DND-41 (cell line): ENCODE measurements around the gene PEDS1.

Experiments
- EZH2 ChIP-seq: IDR thresholded peaks from 3 replicates; pipeline ENCODE4 v1.6.1; 2012; ENCODE audit warnings: borderline replicate concordance, low read depth, mild to moderate bottlenecking, moderate library complexity, low read length, inconsistent platforms; ENCODE audit not compliant: severe bottlenecking
- TF ChIP-seq, protein P1 (sequence below): IDR thresholded peaks from 2 replicates; pipeline ENCODE4 v1.5.1; 2012; ENCODE audit warnings: borderline replicate concordance, low read length, moderate library complexity, mild to moderate bottlenecking; ENCODE audit not compliant: poor library complexity, severe bottlenecking; ENCODE audit errors: extremely low read depth

DNA sequence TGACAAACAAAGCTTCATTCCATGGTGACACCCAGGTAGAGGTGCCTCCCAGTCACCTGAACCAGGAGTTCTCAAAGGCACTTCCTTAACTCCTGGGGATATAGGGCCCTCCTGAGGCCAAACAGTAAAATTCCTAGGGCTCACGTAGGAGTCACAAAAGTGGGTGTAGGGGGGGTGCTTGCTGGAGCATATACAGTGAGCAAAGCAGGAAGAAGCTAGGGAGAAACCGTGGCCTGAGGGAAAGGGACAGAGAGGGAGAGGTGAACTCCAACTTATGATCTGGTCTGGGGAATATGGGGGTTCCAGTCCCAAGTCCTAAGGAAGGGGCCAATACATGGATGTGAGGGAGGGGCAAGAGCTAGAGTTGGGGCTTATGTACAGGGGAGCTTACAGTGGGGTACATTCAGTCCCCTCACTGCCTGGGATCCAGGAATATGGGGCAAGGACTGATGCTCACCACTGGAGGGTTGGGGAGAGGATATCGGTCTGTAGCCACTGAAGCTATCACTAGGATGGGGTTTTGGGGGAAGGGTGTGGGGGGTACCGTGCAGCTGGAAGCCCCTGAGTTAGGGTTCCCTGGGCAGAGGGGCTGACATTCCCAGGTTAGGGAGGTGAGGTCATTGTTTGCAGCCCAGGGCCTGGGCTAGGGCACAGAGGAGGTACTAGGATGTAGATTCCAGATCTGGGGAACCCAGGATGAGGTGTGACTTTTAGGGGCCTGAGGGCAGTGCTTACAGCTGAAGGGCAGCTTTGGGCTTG lies 950 bp downstream of the PEDS1 start:
- TF ChIP-seq, protein P1, sequence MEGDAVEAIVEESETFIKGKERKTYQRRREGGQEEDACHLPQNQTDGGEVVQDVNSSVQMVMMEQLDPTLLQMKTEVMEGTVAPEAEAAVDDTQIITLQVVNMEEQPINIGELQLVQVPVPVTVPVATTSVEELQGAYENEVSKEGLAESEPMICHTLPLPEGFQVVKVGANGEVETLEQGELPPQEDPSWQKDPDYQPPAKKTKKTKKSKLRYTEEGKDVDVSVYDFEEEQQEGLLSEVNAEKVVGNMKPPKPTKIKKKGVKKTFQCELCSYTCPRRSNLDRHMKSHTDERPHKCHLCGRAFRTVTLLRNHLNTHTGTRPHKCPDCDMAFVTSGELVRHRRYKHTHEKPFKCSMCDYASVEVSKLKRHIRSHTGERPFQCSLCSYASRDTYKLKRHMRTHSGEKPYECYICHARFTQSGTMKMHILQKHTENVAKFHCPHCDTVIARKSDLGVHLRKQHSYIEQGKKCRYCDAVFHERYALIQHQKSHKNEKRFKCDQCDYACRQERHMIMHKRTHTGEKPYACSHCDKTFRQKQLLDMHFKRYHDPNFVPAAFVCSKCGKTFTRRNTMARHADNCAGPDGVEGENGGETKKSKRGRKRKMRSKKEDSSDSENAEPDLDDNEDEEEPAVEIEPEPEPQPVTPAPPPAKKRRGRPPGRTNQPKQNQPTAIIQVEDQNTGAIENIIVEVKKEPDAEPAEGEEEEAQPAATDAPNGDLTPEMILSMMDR = peak; percentile 24
- no peak for TF ChIP-seq EZH2
